Measurements from ENCODE around the gene ASGR1. TPM values are rescaled to one million over a fixed set of nuclear protein-coding genes. Genes with fewer than 3 reads are reported as not detected.
A peak's percentile ranks its signal among the peaks of the same experiment; 100 is the strongest.

ASGR1 gene
- total RNA-seq, 2 experiments from 2014 or later, result 1.1 to 1.2 TPM

DNA sequence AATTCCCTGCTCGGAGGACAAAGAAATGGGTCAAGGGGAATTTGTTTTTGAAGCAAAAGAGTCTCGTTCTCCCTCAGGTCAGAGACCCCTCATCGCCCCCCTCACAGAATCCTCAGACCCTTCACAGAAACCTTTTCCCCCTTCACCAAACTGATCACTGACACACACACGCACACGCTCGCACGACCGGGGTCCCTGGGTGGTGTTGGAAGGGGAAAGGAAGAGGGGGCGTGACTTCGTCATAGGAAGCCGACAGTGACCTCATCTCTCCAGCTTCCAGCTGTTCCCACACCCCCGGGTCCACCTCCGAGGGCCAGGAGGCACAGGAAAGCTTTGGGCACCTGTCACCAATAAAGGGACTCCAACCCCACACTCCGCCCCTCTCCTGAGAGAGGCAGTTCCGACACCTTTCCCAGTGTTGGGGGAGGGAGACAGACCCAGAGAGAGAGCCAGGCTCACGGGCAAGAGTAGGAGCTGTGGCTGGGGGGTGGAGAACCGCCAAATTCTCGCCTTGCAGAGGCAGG lies 1.2 kb downstream of the ASGR1 start:
- Histone ChIP-seq H3K4me3 (ENCODE audit: low read depth, low read length, poor library complexity, severe bottlenecking) (peak overlapping the region; percentile 21), H3K36me3 (ENCODE audit: insufficient read depth, low read length) (no peaks in the 10 kb centered on the region), H3K4me2 (ENCODE audit: low read length) (peak overlapping the region; percentile 41), H4K20me1 (ENCODE audit: insufficient read depth, low read length) (no peaks in the 10 kb centered on the region), H3K9me3 (ENCODE audit: low read length) (peaks cover 8% of the 10 kb centered on the region), H3K9me2 (ENCODE audit: insufficient read depth, low read length) (no peaks in the 10 kb centered on the region), H2AFZ (ENCODE audit: low read length) (peak overlapping the region; percentile 20; the same call in 1 of the 2 replicates), H3K4me1 (ENCODE audit: insufficient read depth, low read length, poor library complexity, severe bottlenecking) (peaks cover 10% of the 10 kb centered on the region), H3K79me2 (ENCODE audit: insufficient read depth, low read depth, low read length) (no peaks in the 10 kb centered on the region), H3K27ac (ENCODE audit: low read depth, low read length, poor library complexity, severe bottlenecking) (no peak overlapping the region)
- no peak for DNase-seq (ENCODE audit: low spot score)
- intact Hi-C loops (cut with micrococcal nuclease; ENCODE audit: unreplicated experiment), result no loop called here
- TF ChIP-seq EZH2phosphoT487 (IDR thresholded peaks at IDR 0.05; ENCODE audit: borderline replicate concordance, low read depth, low read length), result no peak
- TF ChIP-seq, protein P1, sequence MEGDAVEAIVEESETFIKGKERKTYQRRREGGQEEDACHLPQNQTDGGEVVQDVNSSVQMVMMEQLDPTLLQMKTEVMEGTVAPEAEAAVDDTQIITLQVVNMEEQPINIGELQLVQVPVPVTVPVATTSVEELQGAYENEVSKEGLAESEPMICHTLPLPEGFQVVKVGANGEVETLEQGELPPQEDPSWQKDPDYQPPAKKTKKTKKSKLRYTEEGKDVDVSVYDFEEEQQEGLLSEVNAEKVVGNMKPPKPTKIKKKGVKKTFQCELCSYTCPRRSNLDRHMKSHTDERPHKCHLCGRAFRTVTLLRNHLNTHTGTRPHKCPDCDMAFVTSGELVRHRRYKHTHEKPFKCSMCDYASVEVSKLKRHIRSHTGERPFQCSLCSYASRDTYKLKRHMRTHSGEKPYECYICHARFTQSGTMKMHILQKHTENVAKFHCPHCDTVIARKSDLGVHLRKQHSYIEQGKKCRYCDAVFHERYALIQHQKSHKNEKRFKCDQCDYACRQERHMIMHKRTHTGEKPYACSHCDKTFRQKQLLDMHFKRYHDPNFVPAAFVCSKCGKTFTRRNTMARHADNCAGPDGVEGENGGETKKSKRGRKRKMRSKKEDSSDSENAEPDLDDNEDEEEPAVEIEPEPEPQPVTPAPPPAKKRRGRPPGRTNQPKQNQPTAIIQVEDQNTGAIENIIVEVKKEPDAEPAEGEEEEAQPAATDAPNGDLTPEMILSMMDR (conservative IDR thresholded peaks at IDR 0.05; ENCODE audit: low read length), result no peak
- BruUV-seq (replicated peaks), result no TSS peak
- ChIA-PET POLR2A (interaction anchor here (0.6 kb wide), 1 partner anchor 327 kb away, joined by 3 read pairs; no protein-coding TSS in a partner anchor), CTCF (ENCODE audit: unreplicated experiment) (interaction anchor here (0.5 to 1.1 kb wide), 3 partner anchors 53 to 167 kb away, joined by 3 to 5 read pairs (median 4); no protein-coding TSS in a partner anchor)

DNA sequence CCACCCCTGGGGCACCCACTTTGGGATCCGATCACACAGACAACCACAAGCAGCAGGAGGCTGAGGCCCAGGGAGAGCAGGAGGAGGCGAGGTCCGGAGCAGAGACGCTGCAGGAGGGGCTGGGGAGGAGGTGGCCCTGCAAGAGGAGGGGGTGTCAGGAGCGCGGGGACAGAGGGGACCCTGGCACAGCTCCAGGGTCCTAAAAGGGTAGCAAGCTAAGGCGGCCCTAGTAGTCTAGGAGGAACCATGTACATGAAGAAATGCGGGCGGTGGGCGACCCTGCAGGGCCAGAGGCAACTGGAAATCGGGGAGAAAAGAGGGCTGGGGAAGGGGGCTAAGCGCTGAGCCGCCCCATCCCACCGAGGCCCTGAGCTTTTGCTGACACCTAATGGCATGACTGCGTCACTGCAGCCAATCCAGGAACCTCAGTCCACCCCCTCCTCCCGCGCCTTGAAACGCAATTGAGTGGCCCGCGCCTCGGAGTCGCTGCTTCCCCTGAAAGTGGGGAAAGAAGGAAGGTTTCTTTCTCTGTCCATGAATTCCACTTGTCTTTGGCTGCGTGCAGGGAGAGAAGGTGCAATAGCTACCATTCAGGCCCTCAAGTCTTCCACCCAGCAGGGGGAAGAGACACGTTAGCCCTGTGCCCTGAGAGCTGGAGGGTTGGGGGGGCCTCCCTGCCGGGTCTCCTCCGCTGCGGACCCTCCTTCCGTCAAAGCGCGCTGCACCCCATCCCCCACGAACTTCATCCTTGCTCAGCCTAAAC lies 1.8 kb downstream of the ASGR1 start:
- no TSS peak for BruUV-seq (replicated peaks)
- intact Hi-C loops (cut with micrococcal nuclease; ENCODE audit: unreplicated experiment), result no loop called here
- H2AFZ ChIP-seq (ENCODE audit: low read length), result peak overlapping the region; percentile 20; the same call in 1 of the 2 replicates
- no peaks in the 10 kb centered on the region for H3K9me2 ChIP-seq (ENCODE audit: insufficient read depth, low read length)
- peak; percentile 69 for DNase-seq (ENCODE audit: low spot score)
- ChIA-PET POLR2A (no interaction called here), CTCF (ENCODE audit: unreplicated experiment) (interaction anchor here (0.5 to 1.1 kb wide), 2 partner anchors 52 to 132 kb away, joined by 3 to 4 read pairs; no protein-coding TSS in a partner anchor)
- no peaks in the 10 kb centered on the region for H4K20me1 ChIP-seq (ENCODE audit: insufficient read depth, low read length)
- TF ChIP-seq, protein P1 (conservative IDR thresholded peaks at IDR 0.05; ENCODE audit: low read length), result peak; percentile 85
- no peak for TF ChIP-seq EZH2phosphoT487 (IDR thresholded peaks at IDR 0.05; ENCODE audit: borderline replicate concordance, low read depth, low read length)
- peaks cover 10% of the 10 kb centered on the region for H3K4me1 ChIP-seq (ENCODE audit: insufficient read depth, low read length, poor library complexity, severe bottlenecking)
- H3K4me3 ChIP-seq (ENCODE audit: low read depth, low read length, poor library complexity, severe bottlenecking), result peak overlapping the region; percentile 21
- no peak overlapping the region for H3K27ac ChIP-seq (ENCODE audit: low read depth, low read length, poor library complexity, severe bottlenecking)
- H3K79me2 ChIP-seq (ENCODE audit: insufficient read depth, low read depth, low read length), result no peaks in the 10 kb centered on the region
- no peaks in the 10 kb centered on the region for H3K36me3 ChIP-seq (ENCODE audit: insufficient read depth, low read length)
- peak overlapping the region; percentile 41 for H3K4me2 ChIP-seq (ENCODE audit: low read length)
- peaks cover 8% of the 10 kb centered on the region for H3K9me3 ChIP-seq (ENCODE audit: low read length)

DNA sequence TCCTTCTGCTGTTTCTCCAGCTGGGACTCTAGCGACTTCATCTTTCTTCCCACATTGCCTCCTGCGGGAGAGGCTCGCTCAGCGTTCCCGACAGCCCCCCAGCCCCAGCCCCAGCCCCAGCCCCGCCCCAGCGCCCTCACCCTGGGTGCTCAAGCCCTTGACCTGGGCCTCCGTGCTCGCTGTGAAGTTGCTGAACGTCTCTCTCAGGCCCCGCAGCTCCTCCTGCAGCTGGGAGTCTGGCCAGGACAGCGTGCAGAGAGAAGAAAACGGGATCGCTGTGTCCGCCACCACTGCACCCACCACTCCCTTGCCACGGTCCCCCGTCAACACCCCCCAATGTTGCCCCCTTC lies 2.4 kb downstream of the ASGR1 start:
- no peaks in the 10 kb centered on the region for H3K79me2 ChIP-seq (ENCODE audit: insufficient read depth, low read depth, low read length)
- H3K9me3 ChIP-seq (ENCODE audit: low read length), result peaks cover 8% of the 10 kb centered on the region
- intact Hi-C loops (cut with micrococcal nuclease; ENCODE audit: unreplicated experiment), result no loop called here
- H3K9me2 ChIP-seq (ENCODE audit: insufficient read depth, low read length), result no peaks in the 10 kb centered on the region
- no TSS peak for BruUV-seq (replicated peaks)
- CTCF ChIA-PET (ENCODE audit: unreplicated experiment), result no interaction called here
- no peaks in the 10 kb centered on the region for H4K20me1 ChIP-seq (ENCODE audit: insufficient read depth, low read length)
- TF ChIP-seq EZH2phosphoT487 (IDR thresholded peaks at IDR 0.05; ENCODE audit: borderline replicate concordance, low read depth, low read length), result no peak
- TF ChIP-seq, protein P1 (conservative IDR thresholded peaks at IDR 0.05; ENCODE audit: low read length), result no peak
- H3K27ac ChIP-seq (ENCODE audit: low read depth, low read length, poor library complexity, severe bottlenecking), result no peak overlapping the region
- H3K4me2 ChIP-seq (ENCODE audit: low read length), result no peak overlapping the region
- no peak overlapping the region for H2AFZ ChIP-seq (ENCODE audit: low read length)
- H3K36me3 ChIP-seq (ENCODE audit: insufficient read depth, low read length), result no peaks in the 10 kb centered on the region
- H3K4me3 ChIP-seq (ENCODE audit: low read depth, low read length, poor library complexity, severe bottlenecking), result no peak overlapping the region
- POLR2A ChIA-PET, result no interaction called here
- peaks cover 10% of the 10 kb centered on the region for H3K4me1 ChIP-seq (ENCODE audit: insufficient read depth, low read length, poor library complexity, severe bottlenecking)
- no peak for DNase-seq (ENCODE audit: low spot score)

All from OCI-LY7 (cell line).